HepG2 (cell line): Measurements from ENCODE around the gene SLC25A27. TPM values are rescaled to one million over a fixed set of nuclear protein-coding genes. Genes with fewer than 3 reads are reported as not detected.

Experiments used
- BRD4 ChIP-seq: sonication (generic); formaldehyde crosslinking; IDR thresholded peaks from 2 replicates; pipeline ENCODE4 v1.4.0; 2020; ENCODE audit warnings: missing genetic modification reagents
- EHMT2 ChIP-seq: fragments of 200-600 bp; sonication (generic); IDR thresholded peaks from 2 replicates; pipeline ENCODE4 v1.7.0; 2017; ENCODE audit warnings: antibody characterized with exemption, low read depth, low read length, borderline replicate concordance
- HCFC1 ChIP-seq: fragments of 150-350 bp; IDR thresholded peaks from 2 replicates; pipeline ENCODE4 v1.6.1; 2014; ENCODE audit warnings: low read depth, low read length
- IRF2 ChIP-seq: IDR thresholded peaks from 2 replicates; pipeline ENCODE4 v1.6.1; 2018; ENCODE audit warnings: missing genetic modification reagents, missing compliant biosample characterization
- KMT2B ChIP-seq: IDR thresholded peaks from 2 replicates; pipeline ENCODE4 v1.6.1; 2016; ENCODE audit warnings: missing genetic modification reagents, missing compliant biosample characterization
- MYC ChIP-seq: sonication (generic); formaldehyde crosslinking; IDR thresholded peaks from 2 replicates; pipeline ENCODE4 v1.9.0; 2021; ENCODE audit warnings: missing genetic modification reagents, borderline replicate concordance
- NAIF1 ChIP-seq: sonication (generic); formaldehyde crosslinking; IDR thresholded peaks from 2 replicates; pipeline ENCODE4 v1.5.0; 2020; ENCODE audit warnings: mild to moderate bottlenecking, missing genetic modification reagents, borderline replicate concordance
- NFKBIZ ChIP-seq: IDR thresholded peaks from 2 replicates; pipeline ENCODE4 v1.6.1; 2018; ENCODE audit warnings: missing genetic modification reagents, missing compliant biosample characterization
- POGK ChIP-seq: sonication (generic); formaldehyde crosslinking; conservative IDR thresholded peaks from 2 replicates; pipeline ENCODE4 v1.8.0; 2022; ENCODE audit warnings: mild to moderate bottlenecking, moderate library complexity, missing genetic modification reagents
- POLR2G ChIP-seq: fragments of 200-400 bp; formaldehyde crosslinking; IDR thresholded peaks from 2 replicates; pipeline ENCODE4 v1.6.1; 2018; ENCODE audit warnings: mild to moderate bottlenecking, low read depth, low read length, moderate library complexity
- SIN3B ChIP-seq: fragments of 150-350 bp; IDR thresholded peaks from 2 replicates; pipeline ENCODE4 v1.6.1; 2014; ENCODE audit warnings: low read length
- SP2 ChIP-seq: sonication (generic); formaldehyde crosslinking; IDR thresholded peaks from 2 replicates; pipeline ENCODE4 v1.5.1; 2020; ENCODE audit warnings: mild to moderate bottlenecking, missing genetic modification reagents
- TEAD2 ChIP-seq: sonication (generic); formaldehyde crosslinking; IDR thresholded peaks from 2 replicates; pipeline ENCODE4 v1.9.0; 2021; ENCODE audit warnings: missing genetic modification reagents
- THAP11 ChIP-seq: IDR thresholded peaks from 2 replicates; pipeline ENCODE4 v1.6.1; 2016; ENCODE audit warnings: missing biosample characterization, missing genetic modification reagents
- XRCC5 ChIP-seq: fragments of 200-400 bp; formaldehyde crosslinking; optimal IDR thresholded peaks from 2 replicates; pipeline ENCODE3; 2017; ENCODE audit warnings: mild to moderate bottlenecking, low read length
- ZBTB43 ChIP-seq: sonication (generic); formaldehyde crosslinking; conservative IDR thresholded peaks from 2 replicates; pipeline ENCODE4 v1.4.0; 2020; ENCODE audit warnings: missing genetic modification reagents
- ZBTB7B ChIP-seq: sonication (generic); formaldehyde crosslinking; IDR thresholded peaks from 2 replicates; pipeline ENCODE4 v1.4.0; 2020; ENCODE audit warnings: missing genetic modification reagents
- ZFP82 ChIP-seq: sonication (generic); formaldehyde crosslinking; IDR thresholded peaks from 2 replicates; pipeline ENCODE4 v1.5.1; 2020; ENCODE audit warnings: mild to moderate bottlenecking, missing genetic modification reagents, borderline replicate concordance
- ZNF350 ChIP-seq: sonication (generic); formaldehyde crosslinking; IDR thresholded peaks from 2 replicates; pipeline ENCODE4 v1.4.0; 2020; ENCODE audit warnings: mild to moderate bottlenecking, low read depth, missing genetic modification reagents, borderline replicate concordance
- ZNF414 ChIP-seq: sonication (generic); formaldehyde crosslinking; IDR thresholded peaks from 2 replicates; pipeline ENCODE4 v1.5.0; 2020; ENCODE audit warnings: missing genetic modification reagents
- ZNF557 ChIP-seq: sonication (generic); formaldehyde crosslinking; IDR thresholded peaks from 2 replicates; pipeline ENCODE4 v1.4.0; 2020; ENCODE audit warnings: missing genetic modification reagents
- ZNF567 ChIP-seq: sonication (generic); formaldehyde crosslinking; IDR thresholded peaks from 2 replicates; pipeline ENCODE4 v1.8.1; 2023; ENCODE audit warnings: mild to moderate bottlenecking, missing genetic modification reagents, borderline replicate concordance
- ZNF761 ChIP-seq: sonication (generic); formaldehyde crosslinking; conservative IDR thresholded peaks from 2 replicates; pipeline ENCODE4 v1.4.0; 2020; ENCODE audit warnings: mild to moderate bottlenecking, missing genetic modification reagents
- ZNF816 ChIP-seq: sonication (generic); formaldehyde crosslinking; IDR thresholded peaks from 2 replicates; pipeline ENCODE4 v1.8.0; 2022; ENCODE audit warnings: missing genetic modification reagents, mild to moderate bottlenecking, borderline replicate concordance
- polyA plus RNA-seq, 8 experiments: library from polyadenylated mRNA; depleted of rRNA in 3 of 8; stranded (reverse) in 7 of 8; unstranded in 1 of 8; fragments of >200 nt; fragmentation: Illumina TruSeq in 4 of 8; extraction: Trizol in 4 of 8; gene quantifications; 2 replicates each; pipeline versions ENCODE4 v1.2.1 to v1.2.3, GENCODE V29; 2011 to 2016; ENCODE audit warnings: low read depth in 4 of 8, missing spikeins in 1 of 8, mixed read lengths in 1 of 8; ENCODE audit not compliant: insufficient read depth in 1 of 8
- total RNA-seq, 5 experiments: library from RNA; depleted of rRNA; stranded (reverse); fragments of >200 nt; fragmentation: Illumina TruSeq; extraction: Trizol; gene quantifications; 2 replicates each; pipeline ENCODE4 v1.2.3, GENCODE V29; 2016; ENCODE audit warnings: low read depth in 1 of 5
- TF ChIP-seq, protein P1 (sequence below): sonication (generic); formaldehyde crosslinking; IDR thresholded peaks from 2 replicates; pipeline ENCODE4 v1.4.0; 2020; ENCODE audit warnings: missing genetic modification reagents
- TF ChIP-seq, protein P2 (sequence below): sonication (generic); formaldehyde crosslinking; IDR thresholded peaks from 2 replicates; pipeline ENCODE4 v1.4.0; 2020; ENCODE audit warnings: mild to moderate bottlenecking, missing genetic modification reagents

SLC25A27 gene
- total and polyA plus RNA-seq, 2 of the 13 experiments (the other 11 are each of a cell fraction or from before 2014, with no cell fraction given) = 0.46 to 1.3 TPM

GRCh38 chr6:46652603-46653438, at the start of gene SLC25A27, which contains the start of gene CYP39A1 (continued):
- TF ChIP-seq NFKBIZ (CRISPR knock-in tag) (no peak), SP2 (peak; percentile 60; the same call in 1 of the 2 replicates), ZBTB7B (0 out of 2 replicates have a peak, but pooled peaks have one; percentile 44), TEAD2 (CRISPR knock-in tag) (0 out of 2 replicates have a peak, but pooled peaks have one; percentile 37), SIN3B (no peak), ZNF414 (CRISPR knock-in tag) (peak; percentile 57; the same call in 1 of the 2 replicates), BRD4 (CRISPR knock-in tag) (0 out of 2 replicates have a peak, but pooled peaks have one; percentile 26), MYC (CRISPR knock-in tag) (peak; percentile 51; the same call in 1 of the 2 replicates), ZNF567 (CRISPR knock-in tag) (0 out of 2 replicates have a peak, but pooled peaks have one; percentile 22), HCFC1 (peak; percentile 74), ZNF761 (CRISPR knock-in tag) (no peak), ZFP82 (0 out of 2 replicates have a peak, but pooled peaks have one; percentile 35), ZBTB43 (CRISPR knock-in tag) (no peak), XRCC5 (peak; percentile 63), KMT2B (CRISPR knock-in tag) (peak; percentile 54; the same call in 1 of the 2 replicates), IRF2 (no peak), EHMT2 (no peak), ZNF816 (CRISPR knock-in tag) (no peak), POGK (CRISPR knock-in tag) (0 out of 2 replicates have a peak, but pooled peaks have one; percentile 15), THAP11 (CRISPR knock-in tag) (peak; percentile 98), ZNF350 (CRISPR knock-in tag) (no peak; the same call in 1 of the 2 replicates), POLR2G (no peak), ZNF557 (CRISPR knock-in tag) (no peak), NAIF1 (peak; percentile 54; the same call in 1 of the 2 replicates)
- TF ChIP-seq, protein P1, sequence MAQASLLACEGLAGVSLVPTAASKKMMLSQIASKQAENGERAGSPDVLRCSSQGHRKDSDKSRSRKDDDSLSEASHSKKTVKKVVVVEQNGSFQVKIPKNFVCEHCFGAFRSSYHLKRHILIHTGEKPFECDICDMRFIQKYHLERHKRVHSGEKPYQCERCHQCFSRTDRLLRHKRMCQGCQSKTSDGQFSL (CRISPR knock-in tag) = no peak
- TF ChIP-seq, protein P2, sequence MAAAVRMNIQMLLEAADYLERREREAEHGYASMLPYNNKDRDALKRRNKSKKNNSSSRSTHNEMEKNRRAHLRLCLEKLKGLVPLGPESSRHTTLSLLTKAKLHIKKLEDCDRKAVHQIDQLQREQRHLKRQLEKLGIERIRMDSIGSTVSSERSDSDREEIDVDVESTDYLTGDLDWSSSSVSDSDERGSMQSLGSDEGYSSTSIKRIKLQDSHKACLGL (CRISPR knock-in tag) = peak; percentile 42; the same call in 1 of the 2 replicates
